ENCODE data around the gene FAS.
"Not testable (repeated sequence)": the region's sequence is repeated elsewhere in the genome, so short reads cannot be mapped to it uniquely, and the experiment has no call there.

The FAS gene

GRCh38 chr10:89002226-89002978 lies 11.8 kb downstream of the FAS start:
- no peak for TF ChIP-seq CTCF (IDR thresholded peaks at IDR 0.05; ENCODE audit: borderline replicate concordance, control extremely low read depth, extremely low read depth, insufficient read depth, missing control alignments)
- DNase-seq (ENCODE audit: low spot score): no peak
- in situ Hi-C loops (cut with MboI; ENCODE audit: low sequenced_read_pairs, unreplicated experiment): no loop called here

- TF ChIP-seq CTCF (IDR thresholded peaks at IDR 0.05; ENCODE audit: borderline replicate concordance, control extremely low read depth, extremely low read depth, insufficient read depth, missing control alignments): no peak
- DNase-seq (ENCODE audit: low spot score): no peak
- in situ Hi-C loops (cut with MboI; ENCODE audit: low sequenced_read_pairs, unreplicated experiment): no loop called here
Observed at GRCh38 chr10:89003344-89003743, 12.7 kb downstream of the FAS start.

- in situ Hi-C loops (cut with MboI; ENCODE audit: low sequenced_read_pairs, unreplicated experiment): no loop called here
- DNase-seq (ENCODE audit: low spot score): no peak
Observed at GRCh38 chr10:89007129-89007893, 16.7 kb downstream of the FAS start.

GRCh38 chr10:89018700-89019346 lies 28.2 kb downstream of the FAS start:
- DNase-seq (ENCODE audit: low spot score); in situ Hi-C loops (cut with MboI; ENCODE audit: low sequenced_read_pairs, unreplicated experiment): not testable (repeated sequence)

More at GRCh38 chr10:89007129-89007893, 16.7 kb downstream of the FAS start:
- TF ChIP-seq CTCF (IDR thresholded peaks at IDR 0.05; ENCODE audit: borderline replicate concordance, control extremely low read depth, extremely low read depth, insufficient read depth, missing control alignments): no peak

GRCh38 chr10:89019569-89020327 lies 29.1 kb downstream of the FAS start:
- in situ Hi-C loops (cut with MboI; ENCODE audit: low sequenced_read_pairs, unreplicated experiment): no loop called here
- DNase-seq (ENCODE audit: low spot score): no peak
- no peak for TF ChIP-seq CTCF (IDR thresholded peaks at IDR 0.05; ENCODE audit: borderline replicate concordance, control extremely low read depth, extremely low read depth, insufficient read depth, missing control alignments)

- DNase-seq (ENCODE audit: low spot score); in situ Hi-C loops (cut with MboI; ENCODE audit: low sequenced_read_pairs, unreplicated experiment): not testable (repeated sequence)
Observed at GRCh38 chr10:89021526-89021925, 30.9 kb downstream of the FAS start.

- in situ Hi-C loops (cut with MboI; ENCODE audit: low sequenced_read_pairs, unreplicated experiment): no loop called here
- DNase-seq (ENCODE audit: low spot score): no peak
- no peak for TF ChIP-seq CTCF (IDR thresholded peaks at IDR 0.05; ENCODE audit: borderline replicate concordance, control extremely low read depth, extremely low read depth, insufficient read depth, missing control alignments)
Observed at GRCh38 chr10:89022734-89023133, 32.1 kb downstream of the FAS start.
